B cell (primary cell): Measurements from ENCODE around the gene SNED1. TPM values are rescaled to one million over a fixed set of nuclear protein-coding genes. Genes with fewer than 3 reads are reported as not detected.

Experiments
- ATAC-seq: fragments of 200-7000 bp; cut with Tn5 transposase; one replicate; pipeline ENCODE4 v1.10.0; 2021; ENCODE audit warnings: low read depth, mild to moderate bottlenecking, moderate number of reproducible peaks, moderate library complexity
- CTCF ChIA-PET: fragments of 350-600 bp; sonication (Branson Sonifier 250); formaldehyde crosslinking; loops from one replicate; lab custom pipeline; 2021; ENCODE audit warnings: antibody characterized with exemption, inconsistent platforms; lab: Charles Lee
- POLR2A ChIA-PET: fragments of 350-600 bp; sonication (Branson Sonifier 250); formaldehyde crosslinking; loops from one replicate; lab custom pipeline; 2021; ENCODE audit warnings: antibody characterized with exemption; lab: Charles Lee
- DNase-seq: peaks from one replicate; pipeline ENCODE4 v3.0.0; 2013
- H2AFZ ChIP-seq: 2 replicates; pipeline ENCODE4 v1.6.1; 2012; ENCODE audit warnings: mild to moderate bottlenecking, low read depth, low read length; ENCODE audit not compliant: insufficient read depth, poor library complexity, severe bottlenecking
- H3K27ac ChIP-seq, 2 donors: 1 replicate in 1 of 2; 2 replicates in 1 of 2; pipeline ENCODE4 v1.5.1; 2012 to 2013; ENCODE audit warnings: low read length in 2 of 2, mild to moderate bottlenecking in 2 of 2, moderate library complexity in 1 of 2
- H3K27me3 ChIP-seq, 4 experiments: fragments of 200-600 bp in 1 of 4; sonication (generic) in 1 of 4; replicated peaks in 1 of 4; 1 replicate in 2 of 4; 2 replicates in 2 of 4; pipeline versions ENCODE4 v1.6.1 to v1.7.0; 2013 to 2016; ENCODE audit warnings: low read length in 3 of 4, mild to moderate bottlenecking in 2 of 4, mixed read lengths in 1 of 4, moderate library complexity in 1 of 4; ENCODE audit not compliant: insufficient read depth in 4 of 4, control insufficient read depth in 3 of 4; ENCODE audit errors: control extremely low read depth in 1 of 4
- H3K36me3 ChIP-seq, 2 experiments: replicated peaks in 1 of 2; 1 replicate in 1 of 2; 2 replicates in 1 of 2; pipeline versions ENCODE4 v1.6.1 to v1.7.1; 2013; ENCODE audit warnings: low read length in 1 of 2; ENCODE audit not compliant: insufficient read depth in 2 of 2, control insufficient read depth in 1 of 2; ENCODE audit errors: control extremely low read depth in 1 of 2, extremely low read depth in 1 of 2
- H3K4me1 ChIP-seq, 2 donors: fragments of 200-600 bp in 1 of 2; sonication (generic) in 1 of 2; 1 replicate in 1 of 2; 2 replicates in 1 of 2; pipeline versions ENCODE4 v1.5.1 to v1.6.1; 2013 to 2017; ENCODE audit warnings: low read length in 2 of 2; ENCODE audit not compliant: control insufficient read depth in 2 of 2, insufficient read depth in 2 of 2
- H3K4me2 ChIP-seq: replicated peaks from 2 replicates; pipeline ENCODE3; 2012; ENCODE audit warnings: mild to moderate bottlenecking, low read depth, low read length; ENCODE audit not compliant: poor library complexity, severe bottlenecking
- H3K4me3 ChIP-seq, 5 experiments: fragments of 200-600 bp in 1 of 5; sonication (generic) in 1 of 5; 1 replicate in 3 of 5; 2 replicates in 2 of 5; pipeline versions ENCODE4 v1.5.1 to v1.7.0; 2011 to 2016; ENCODE audit warnings: low read length in 4 of 5, mild to moderate bottlenecking in 4 of 5, low read depth in 2 of 5, control low read depth in 1 of 5, moderate library complexity in 1 of 5; ENCODE audit not compliant: insufficient read depth in 1 of 5; ENCODE audit errors: control extremely low read depth in 1 of 5, extremely low read depth in 1 of 5
- H3K79me2 ChIP-seq: fragments of 200-600 bp; sonication (generic); one replicate; pipeline ENCODE4 v1.6.0; 2016; ENCODE audit warnings: low read length; ENCODE audit not compliant: control insufficient read depth, insufficient read depth
- H3K9ac ChIP-seq: fragments of 200-600 bp; sonication (generic); 2 replicates; pipeline ENCODE4 v1.6.1; 2017; ENCODE audit warnings: mild to moderate bottlenecking, low read length, moderate library complexity
- H3K9me3 ChIP-seq, 3 donors: one replicate each; pipeline versions ENCODE4 v1.6.1 to v1.7.1; 2013; ENCODE audit warnings: low read length in 2 of 3; ENCODE audit not compliant: control insufficient read depth in 2 of 3, insufficient read depth in 1 of 3; ENCODE audit errors: control extremely low read depth in 1 of 3
- H4K20me1 ChIP-seq: 2 replicates; pipeline ENCODE4 v1.6.0; 2012; ENCODE audit warnings: mild to moderate bottlenecking, low read length; ENCODE audit not compliant: insufficient read depth, control insufficient read depth, poor library complexity, severe bottlenecking
- H3K27ac Mint-ChIP-seq: one replicate; pipeline ENCODE4 v1.8.0; 2021; ENCODE audit warnings: mixed read lengths
- H3K27me3 Mint-ChIP-seq: one replicate; pipeline ENCODE4 v1.8.0; 2021; ENCODE audit warnings: mixed read lengths
- H3K4me1 Mint-ChIP-seq: one replicate; pipeline ENCODE4 v1.8.0; 2021; ENCODE audit warnings: mixed read lengths
- H3K4me3 Mint-ChIP-seq: one replicate; pipeline ENCODE4 v1.8.0; 2021; ENCODE audit warnings: mixed read lengths
- H3K9me3 Mint-ChIP-seq: one replicate; pipeline ENCODE4 v1.8.0; 2022; ENCODE audit warnings: mixed read lengths; ENCODE audit not compliant: insufficient read depth
- EZH2 ChIP-seq: IDR thresholded peaks from 2 replicates; pipeline ENCODE4 v1.6.1; 2012; ENCODE audit warnings: borderline replicate concordance, low read depth, mild to moderate bottlenecking, moderate library complexity, low read length; ENCODE audit not compliant: insufficient read depth, poor library complexity, severe bottlenecking
- WGBS: methylation state at CpG from one replicate; pipeline ENCODE4 v1.1.5; 2013; ENCODE audit warnings: missing lambda C conversion rate; ENCODE audit not compliant: insufficient coverage; 5-methylcytosine and 5-hydroxymethylcytosine counted together
- intact Hi-C: fragments of 100-400 bp; cut with micrococcal nuclease; formaldehyde crosslinking; loops from one replicate; pipeline ENCODE4 v1.10.0; 2022
- polyA plus RNA-seq: library from polyadenylated mRNA; depleted of rRNA; stranded (reverse); fragments of >200 nt; gene quantifications from 2 replicates; pipeline ENCODE4 v1.2.3, GENCODE V29; 2012
- total RNA-seq, 2 donors: library from RNA; stranded (reverse); fragments of 120-200 nt in 1 of 2; gene quantifications; 1 replicate in 1 of 2; 2 replicates in 1 of 2; pipeline versions ENCODE4 v1.2.3 to v1.2.4, GENCODE V29; 2013 to 2022
- TF ChIP-seq, protein P1 (sequence below): fragments of 200-600 bp; IDR thresholded peaks from one replicate; pipeline ENCODE4 v1.8.0; 2022; ENCODE audit warnings: antibody characterized with exemption, mild to moderate bottlenecking

SNED1 gene
- total and polyA plus RNA-seq, 2 donors (not counting 1 experiment from before 2014, with no cell fraction given): 25.5 to 336 TPM

DNA sequence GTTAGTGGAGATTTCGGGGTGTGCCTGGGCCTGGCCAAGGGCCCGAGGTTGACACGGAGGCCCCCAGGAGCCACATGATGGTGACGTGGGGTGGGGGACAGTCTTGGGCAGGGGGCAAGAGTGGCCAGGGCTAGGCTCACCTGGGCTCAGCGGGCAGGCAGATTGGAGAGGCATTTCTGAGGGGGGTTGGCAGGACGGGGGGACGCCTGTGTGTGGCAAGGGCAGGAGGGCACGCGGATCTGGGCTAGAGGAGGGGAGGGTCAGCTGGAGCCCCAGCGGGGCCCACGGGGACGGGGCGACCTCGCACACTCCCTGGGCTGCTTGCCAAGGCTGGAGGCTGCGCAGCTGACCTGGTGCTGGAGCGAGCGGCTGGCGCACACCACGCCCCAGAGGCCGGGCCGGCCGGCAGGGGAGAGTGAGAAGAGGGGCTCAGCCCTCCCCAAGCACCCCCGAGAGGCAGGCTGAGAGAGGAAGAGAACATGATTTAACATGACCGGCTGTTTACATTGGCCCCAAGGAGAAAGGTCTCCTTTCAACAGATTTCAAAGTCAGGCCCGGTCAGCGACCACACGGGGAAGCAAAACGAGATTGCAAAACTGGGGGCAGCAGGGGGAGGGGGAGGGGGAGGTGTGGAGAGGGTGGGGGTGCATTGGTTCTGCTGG, 38.0 kb upstream of the SNED1 start:
- CTCF ChIA-PET: no interaction called here

More for the DNA sequence above, 38.0 kb upstream of the SNED1 start:
- WGBS: 40% methylated on average over 26 of the region's 28 CpGs
- no peak for ATAC-seq
- Mint-ChIP-seq H3K4me1 (no peaks in the 10 kb centered on the region), H3K4me3 (no peak overlapping the region), H3K9me3 (no peaks in the 10 kb centered on the region), H3K27ac (no peak overlapping the region), H3K27me3 (peaks cover 3% of the 10 kb centered on the region)
- Histone ChIP-seq H3K79me2 (no peaks in the 10 kb centered on the region), H4K20me1 (no peaks in the 10 kb centered on the region), H3K4me2 (no peak overlapping the region), H2AFZ (no peak overlapping the region), H3K27me3 (peaks cover 0 to 14% (median 0%) of the 10 kb centered on the region in 4 experiments), H3K9ac (no peak overlapping the region), H3K4me3 (no peak overlapping the region), H3K9me3 (no peaks in the 10 kb centered on the region), H3K4me1 (no peaks in the 10 kb centered on the region), H3K27ac (no peak overlapping the region), H3K36me3 (no peaks in the 10 kb centered on the region)
- intact Hi-C loops: no loop called here
- no peak for TF ChIP-seq EZH2
- TF ChIP-seq, protein P1, sequence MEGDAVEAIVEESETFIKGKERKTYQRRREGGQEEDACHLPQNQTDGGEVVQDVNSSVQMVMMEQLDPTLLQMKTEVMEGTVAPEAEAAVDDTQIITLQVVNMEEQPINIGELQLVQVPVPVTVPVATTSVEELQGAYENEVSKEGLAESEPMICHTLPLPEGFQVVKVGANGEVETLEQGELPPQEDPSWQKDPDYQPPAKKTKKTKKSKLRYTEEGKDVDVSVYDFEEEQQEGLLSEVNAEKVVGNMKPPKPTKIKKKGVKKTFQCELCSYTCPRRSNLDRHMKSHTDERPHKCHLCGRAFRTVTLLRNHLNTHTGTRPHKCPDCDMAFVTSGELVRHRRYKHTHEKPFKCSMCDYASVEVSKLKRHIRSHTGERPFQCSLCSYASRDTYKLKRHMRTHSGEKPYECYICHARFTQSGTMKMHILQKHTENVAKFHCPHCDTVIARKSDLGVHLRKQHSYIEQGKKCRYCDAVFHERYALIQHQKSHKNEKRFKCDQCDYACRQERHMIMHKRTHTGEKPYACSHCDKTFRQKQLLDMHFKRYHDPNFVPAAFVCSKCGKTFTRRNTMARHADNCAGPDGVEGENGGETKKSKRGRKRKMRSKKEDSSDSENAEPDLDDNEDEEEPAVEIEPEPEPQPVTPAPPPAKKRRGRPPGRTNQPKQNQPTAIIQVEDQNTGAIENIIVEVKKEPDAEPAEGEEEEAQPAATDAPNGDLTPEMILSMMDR: no peak
- no peak for DNase-seq
- POLR2A ChIA-PET: no interaction called here
